Ectodermal cell (in vitro differentiated cells): Measurements from ENCODE around the gene KIF6. TPM values are rescaled to one million over a fixed set of nuclear protein-coding genes. Genes with fewer than 3 reads are reported as not detected.

Source experiments
- H3K27ac ChIP-seq: 2 replicates; pipeline ENCODE4 v1.7.0; 2013; ENCODE audit warnings: mild to moderate bottlenecking, low read depth, low read length; ENCODE audit not compliant: insufficient read depth, poor library complexity, severe bottlenecking
- H3K27me3 ChIP-seq: 2 replicates; pipeline ENCODE4 v1.7.0; 2013; ENCODE audit warnings: mild to moderate bottlenecking, low read length; ENCODE audit not compliant: insufficient read depth, control insufficient read depth, poor library complexity, severe bottlenecking
- H3K36me3 ChIP-seq: one replicate; pipeline ENCODE4 v1.7.0; 2013; ENCODE audit warnings: low read length; ENCODE audit not compliant: control insufficient read depth, insufficient read depth
- H3K4me1 ChIP-seq: one replicate; pipeline ENCODE4 v1.7.0; 2013; ENCODE audit warnings: low read length; ENCODE audit not compliant: control insufficient read depth, insufficient read depth
- H3K4me3 ChIP-seq: 2 replicates; pipeline ENCODE4 v1.7.0; 2013; ENCODE audit warnings: low read depth, low read length, control low read depth; ENCODE audit not compliant: insufficient read depth
- H3K9me3 ChIP-seq: 2 replicates; pipeline ENCODE4 v1.7.0; 2013; ENCODE audit warnings: mild to moderate bottlenecking, low read length, moderate library complexity; ENCODE audit not compliant: control insufficient read depth
- WGBS, 2 experiments: methylation state at CpG; one replicate each; pipeline ENCODE4 v1.1.7; 2013; ENCODE audit warnings: missing lambda C conversion rate in 2 of 2; 5-methylcytosine and 5-hydroxymethylcytosine counted together
- polyA plus RNA-seq, 4 experiments: library from polyadenylated mRNA; stranded (reverse); fragments of 50-300 nt; gene quantifications; one replicate each; pipeline ENCODE4 v1.2.3, GENCODE V29; 2013

Gene KIF6, protein sequence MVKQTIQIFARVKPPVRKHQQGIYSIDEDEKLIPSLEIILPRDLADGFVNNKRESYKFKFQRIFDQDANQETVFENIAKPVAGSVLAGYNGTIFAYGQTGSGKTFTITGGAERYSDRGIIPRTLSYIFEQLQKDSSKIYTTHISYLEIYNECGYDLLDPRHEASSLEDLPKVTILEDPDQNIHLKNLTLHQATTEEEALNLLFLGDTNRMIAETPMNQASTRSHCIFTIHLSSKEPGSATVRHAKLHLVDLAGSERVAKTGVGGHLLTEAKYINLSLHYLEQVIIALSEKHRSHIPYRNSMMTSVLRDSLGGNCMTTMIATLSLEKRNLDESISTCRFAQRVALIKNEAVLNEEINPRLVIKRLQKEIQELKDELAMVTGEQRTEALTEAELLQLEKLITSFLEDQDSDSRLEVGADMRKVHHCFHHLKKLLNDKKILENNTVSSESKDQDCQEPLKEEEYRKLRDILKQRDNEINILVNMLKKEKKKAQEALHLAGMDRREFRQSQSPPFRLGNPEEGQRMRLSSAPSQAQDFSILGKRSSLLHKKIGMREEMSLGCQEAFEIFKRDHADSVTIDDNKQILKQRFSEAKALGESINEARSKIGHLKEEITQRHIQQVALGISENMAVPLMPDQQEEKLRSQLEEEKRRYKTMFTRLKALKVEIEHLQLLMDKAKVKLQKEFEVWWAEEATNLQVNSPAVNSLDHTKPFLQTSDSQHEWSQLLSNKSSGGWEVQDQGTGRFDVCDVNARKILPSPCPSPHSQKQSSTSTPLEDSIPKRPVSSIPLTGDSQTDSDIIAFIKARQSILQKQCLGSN
- polyA plus RNA-seq (2013, experiment 1 of 4) = 2.4 TPM
- polyA plus RNA-seq (2013, experiment 2 of 4) = 2.1 TPM
- 1.7 TPM for polyA plus RNA-seq (2013, experiment 3 of 4)
- polyA plus RNA-seq (2013, experiment 4 of 4) = 1.3 TPM

DNA sequence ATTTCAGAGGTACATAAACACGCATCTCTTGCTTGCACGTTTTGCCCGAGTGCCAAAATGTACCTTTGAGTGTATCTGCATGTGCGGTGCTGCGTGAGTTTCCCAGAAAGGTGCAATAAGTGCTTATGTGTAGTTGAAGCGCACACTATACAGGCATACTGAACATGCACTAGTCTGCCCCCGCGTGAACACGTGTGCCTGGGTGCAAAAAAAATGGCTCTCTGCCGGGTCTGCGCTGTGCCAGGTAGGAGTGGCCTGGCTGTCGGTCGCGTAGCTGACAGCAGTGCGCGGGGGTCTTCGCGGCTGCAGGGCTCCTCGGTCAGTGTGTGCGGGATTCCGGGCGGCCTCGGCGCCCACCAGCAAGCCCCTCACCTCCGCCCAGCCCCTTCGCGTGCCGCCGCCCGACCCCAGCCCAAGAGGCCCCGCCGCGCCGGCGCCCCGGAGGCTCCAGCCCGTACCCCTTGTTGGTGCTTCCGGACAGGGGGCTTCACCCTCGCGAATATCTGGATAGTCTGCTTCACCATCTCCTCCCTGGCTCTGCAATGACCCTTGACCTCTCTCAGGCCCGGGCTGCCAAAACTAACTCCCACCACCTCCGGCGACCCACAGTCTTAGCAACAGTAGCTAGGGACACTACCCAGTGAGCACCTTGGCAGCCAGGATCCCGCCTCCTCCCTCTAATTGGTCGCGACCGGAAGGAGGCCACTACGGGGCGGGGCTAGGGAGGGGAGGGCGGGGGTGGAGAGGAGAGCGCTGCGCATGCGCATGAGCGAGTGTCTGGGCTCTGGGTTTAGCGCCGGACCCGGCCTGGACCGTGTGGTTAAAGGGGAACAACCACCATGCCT lies at the start of gene KIF6:
Gene KIF6 (minus strand): TSS at position 622 of the 845 bp plus-strand sequence. CDS start 98 bp downstream, at position 524.
- Histone ChIP-seq H3K27ac (no peak within 1 kb of the TSS), H3K9me3 (no peaks in the 10 kb centered on the region), H3K36me3 (no peaks in the 10 kb centered on the region), H3K4me1 (no peaks in the 10 kb centered on the region), H3K27me3 (no peaks in the 10 kb centered on the region), H3K4me3 (peak within 1 kb of the TSS; percentile 68)
- 16 to 21% methylated on average over 58 of the region's 58 CpGs for WGBS, 2 experiments

DNA sequence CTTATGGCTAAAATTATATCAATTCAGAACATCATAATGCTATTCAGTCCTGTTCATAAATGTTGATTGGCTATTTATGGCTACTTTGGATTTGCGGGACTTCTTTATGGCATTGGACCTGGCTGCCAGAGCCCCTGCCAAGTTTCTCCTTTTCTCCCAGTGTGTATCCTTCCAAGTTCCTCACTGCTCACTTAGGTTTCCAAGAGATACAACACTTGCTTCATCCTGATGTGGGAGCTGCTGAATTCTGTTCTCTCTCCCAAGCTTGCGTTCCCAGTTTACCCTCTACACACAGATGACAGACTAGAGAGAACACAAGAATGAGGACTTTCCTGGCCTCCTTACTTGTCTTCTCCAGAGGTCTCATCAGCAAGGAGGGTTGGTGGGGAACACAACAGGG lies 48.6 kb upstream of the KIF6 start:
- Histone ChIP-seq H3K4me1 (peaks cover 5% of the 10 kb centered on the region), H3K27me3 (no peaks in the 10 kb centered on the region), H3K9me3 (no peaks in the 10 kb centered on the region), H3K36me3 (no peaks in the 10 kb centered on the region), H3K27ac (no peak overlapping the region), H3K4me3 (no peak overlapping the region)
- 91 to 93% methylated on average over 2 of the region's 2 CpGs for WGBS, 2 experiments

GRCh38 chr6:39772559-39773273 lies 47.5 kb upstream of the KIF6 start:
- Histone ChIP-seq H3K4me3 (no peak overlapping the region), H3K4me1 (peaks cover 5% of the 10 kb centered on the region), H3K27me3 (no peaks in the 10 kb centered on the region), H3K9me3 (no peaks in the 10 kb centered on the region), H3K27ac (no peak overlapping the region), H3K36me3 (no peaks in the 10 kb centered on the region)
- 95 to 97% methylated on average over 5 of the region's 6 CpGs for WGBS, 2 experiments

DNA sequence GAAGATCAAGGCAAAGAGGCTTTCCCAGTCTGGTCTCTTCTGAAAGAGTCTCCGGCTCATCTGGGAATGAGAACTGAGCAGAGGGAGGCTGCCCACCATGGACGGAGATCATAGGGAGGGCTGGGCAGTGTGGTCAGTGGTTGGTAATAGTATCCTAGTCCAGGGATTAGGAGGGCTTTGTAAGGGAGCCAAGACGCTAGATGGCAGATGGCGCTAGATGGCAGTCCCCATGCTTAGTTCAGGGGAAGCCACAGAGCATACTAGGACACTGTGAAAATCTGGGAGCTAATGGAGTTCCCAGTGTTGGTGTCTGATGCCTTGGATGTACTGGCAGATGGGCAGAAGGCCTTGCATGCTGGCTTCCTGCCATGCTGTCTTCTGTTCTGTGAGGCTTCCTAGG lies 45.2 kb upstream of the KIF6 start:
- Histone ChIP-seq H3K4me3 (no peak overlapping the region), H3K9me3 (no peaks in the 10 kb centered on the region), H3K36me3 (no peaks in the 10 kb centered on the region), H3K27me3 (no peaks in the 10 kb centered on the region), H3K4me1 (no peaks in the 10 kb centered on the region), H3K27ac (no peak overlapping the region)
- WGBS, 2 experiments = 89 to 90% methylated on average over 4 of the region's 4 CpGs

DNA sequence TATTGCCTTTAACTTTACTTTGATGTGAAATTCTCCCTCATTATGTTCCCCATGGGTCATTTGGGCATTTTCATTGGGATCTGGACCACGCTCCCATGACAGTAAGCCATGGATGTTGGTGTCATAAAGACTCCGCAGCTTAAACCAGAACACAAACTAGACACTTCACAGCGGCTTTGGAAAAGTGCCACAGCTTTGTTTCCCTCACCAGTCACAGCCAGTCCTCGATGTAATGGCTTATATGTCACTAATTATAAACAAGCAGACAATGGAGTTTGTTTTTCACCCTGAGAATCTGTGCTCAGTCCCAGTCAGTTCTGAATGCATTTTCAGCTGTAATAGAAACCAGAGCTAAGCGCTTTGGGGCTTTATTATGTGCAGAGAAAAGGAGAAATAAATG lies 43.8 kb upstream of the KIF6 start:
- H3K9me3 ChIP-seq = no peaks in the 10 kb centered on the region
- no peaks in the 10 kb centered on the region for H3K27me3 ChIP-seq
- 93 to 98% methylated on average over 5 of the region's 5 CpGs for WGBS, 2 experiments
- no peak overlapping the region for H3K4me3 ChIP-seq
- H3K36me3 ChIP-seq = no peaks in the 10 kb centered on the region
- H3K4me1 ChIP-seq = no peaks in the 10 kb centered on the region
- no peak overlapping the region for H3K27ac ChIP-seq

DNA sequence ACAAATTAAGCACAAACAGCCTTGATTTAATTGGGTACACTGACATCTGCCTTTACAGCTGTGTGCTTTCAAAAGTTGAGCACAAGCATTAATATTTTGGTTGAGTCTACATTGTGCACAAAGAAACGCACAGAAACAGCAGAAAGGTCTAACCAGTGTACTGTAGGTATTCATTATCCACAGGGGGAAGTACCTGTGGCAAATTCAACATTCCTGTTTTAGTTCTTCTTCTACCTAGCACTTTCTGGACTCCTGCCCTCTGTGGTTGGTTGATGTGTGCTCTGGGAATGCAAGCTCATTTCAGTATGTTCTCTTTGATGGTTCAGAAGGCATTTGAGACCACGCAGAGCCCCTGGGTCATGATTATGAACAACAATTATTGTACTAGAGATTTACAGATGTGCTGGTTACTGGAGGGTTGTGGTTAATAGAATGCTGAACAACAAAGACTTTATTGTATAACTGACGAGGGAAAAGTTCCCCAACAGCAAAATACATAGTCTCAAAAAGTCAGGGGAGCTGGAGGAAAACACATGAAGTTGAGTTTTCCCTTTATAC lies 40.4 kb upstream of the KIF6 start:
- Histone ChIP-seq H3K27ac (no peak overlapping the region), H3K4me3 (no peak overlapping the region), H3K9me3 (no peaks in the 10 kb centered on the region), H3K4me1 (no peaks in the 10 kb centered on the region), H3K27me3 (no peaks in the 10 kb centered on the region), H3K36me3 (no peaks in the 10 kb centered on the region)
- WGBS, 2 experiments = 92 to 94% methylated on average over 2 to 3 of the region's 3 CpGs

- Histone ChIP-seq H3K36me3 (no peaks in the 10 kb centered on the region), H3K9me3 (no peaks in the 10 kb centered on the region), H3K4me1 (no peaks in the 10 kb centered on the region), H3K27ac (no peak overlapping the region), H3K27me3 (no peaks in the 10 kb centered on the region), H3K4me3 (no peak overlapping the region)
- 93 to 100% methylated on average over 3 of the region's 3 CpGs for WGBS, 2 experiments
Observed at GRCh38 chr6:39760226-39760952, 35.2 kb upstream of the KIF6 start.

GRCh38 chr6:39758905-39759605 lies 33.8 kb upstream of the KIF6 start:
- Histone ChIP-seq H3K36me3 (no peaks in the 10 kb centered on the region), H3K27ac (no peak overlapping the region), H3K27me3 (no peaks in the 10 kb centered on the region)

More at GRCh38 chr6:39758905-39759605, 33.8 kb upstream of the KIF6 start:
- H3K4me1 ChIP-seq = no peaks in the 10 kb centered on the region
- 86 to 97% methylated on average over 1 to 2 of the region's 2 CpGs for WGBS, 2 experiments
- no peak overlapping the region for H3K4me3 ChIP-seq
- no peaks in the 10 kb centered on the region for H3K9me3 ChIP-seq
